ENCODE results near the gene CDYL. TPM values are rescaled to one million over a fixed set of nuclear protein-coding genes. Genes with fewer than 3 reads are reported as not detected.

The CDYL gene
- total RNA-seq, 3 donors from 2014 or later (not counting 1 experiment from before 2014, with no cell fraction given) = 81.3 to 101 (median 83.8) TPM

DNA sequence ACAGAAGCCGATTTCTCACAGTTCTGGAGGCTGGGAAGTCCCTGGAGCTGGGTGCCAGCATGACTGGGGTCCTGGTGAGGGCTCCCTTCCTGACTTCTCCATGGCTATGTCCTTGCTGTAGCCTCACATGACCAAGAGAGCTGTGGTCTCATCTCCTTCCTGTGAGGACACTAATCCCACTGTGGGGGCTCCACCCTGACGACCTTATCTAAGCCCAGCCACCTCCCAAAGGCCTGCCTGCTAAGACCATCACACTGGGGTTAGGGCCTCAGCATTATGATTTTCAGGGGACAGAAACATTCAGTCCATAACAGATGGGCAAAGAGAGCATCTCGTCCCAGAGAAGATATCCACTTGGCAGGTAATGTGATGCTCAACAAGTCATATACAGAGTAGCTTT lies 210.8 kb downstream of the CDYL start:
- no peak overlapping the region for H3K27ac ChIP-seq (ENCODE audit: low read length)
- DNase-seq = no peak
- ATAC-seq = no peak
- Mint-ChIP-seq H3K27ac (no peak overlapping the region), H3K36me3 (no peaks in the 10 kb centered on the region), H3K4me3 (no peak overlapping the region), H3K27me3 (ENCODE audit: low read depth in 2 of 2) (peaks cover 0 to 8% of the 10 kb centered on the region in 2 donors), H3K9me3 (no peaks in the 10 kb centered on the region), H3K4me1 (no peaks in the 10 kb centered on the region)
- no peaks in the 10 kb centered on the region for H3K9me3 ChIP-seq (ENCODE audit: control insufficient read depth, insufficient read depth, low read length)
- H3K27me3 ChIP-seq (ENCODE audit: control insufficient read depth, insufficient read depth, low read length) = no peaks in the 10 kb centered on the region
- H3K4me3 ChIP-seq (ENCODE audit: low read length) = no peak overlapping the region
- 70% methylated on average over 3 of the region's 3 CpGs for WGBS (ENCODE audit: insufficient coverage)
- H3K36me3 ChIP-seq (ENCODE audit: control insufficient read depth, insufficient read depth, low read length) = no peaks in the 10 kb centered on the region
- TF ChIP-seq, protein P1, sequence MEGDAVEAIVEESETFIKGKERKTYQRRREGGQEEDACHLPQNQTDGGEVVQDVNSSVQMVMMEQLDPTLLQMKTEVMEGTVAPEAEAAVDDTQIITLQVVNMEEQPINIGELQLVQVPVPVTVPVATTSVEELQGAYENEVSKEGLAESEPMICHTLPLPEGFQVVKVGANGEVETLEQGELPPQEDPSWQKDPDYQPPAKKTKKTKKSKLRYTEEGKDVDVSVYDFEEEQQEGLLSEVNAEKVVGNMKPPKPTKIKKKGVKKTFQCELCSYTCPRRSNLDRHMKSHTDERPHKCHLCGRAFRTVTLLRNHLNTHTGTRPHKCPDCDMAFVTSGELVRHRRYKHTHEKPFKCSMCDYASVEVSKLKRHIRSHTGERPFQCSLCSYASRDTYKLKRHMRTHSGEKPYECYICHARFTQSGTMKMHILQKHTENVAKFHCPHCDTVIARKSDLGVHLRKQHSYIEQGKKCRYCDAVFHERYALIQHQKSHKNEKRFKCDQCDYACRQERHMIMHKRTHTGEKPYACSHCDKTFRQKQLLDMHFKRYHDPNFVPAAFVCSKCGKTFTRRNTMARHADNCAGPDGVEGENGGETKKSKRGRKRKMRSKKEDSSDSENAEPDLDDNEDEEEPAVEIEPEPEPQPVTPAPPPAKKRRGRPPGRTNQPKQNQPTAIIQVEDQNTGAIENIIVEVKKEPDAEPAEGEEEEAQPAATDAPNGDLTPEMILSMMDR (IDR thresholded peaks at IDR 0.05) = no peak
- H3K4me1 ChIP-seq (ENCODE audit: control insufficient read depth, insufficient read depth, low read length) = no peaks in the 10 kb centered on the region
- intact Hi-C loops (cut with micrococcal nuclease) = no loop called here

- Mint-ChIP-seq H3K27me3 (ENCODE audit: low read depth in 2 of 2) (peaks cover 0 to 8% of the 10 kb centered on the region in 2 donors), H3K36me3 (no peaks in the 10 kb centered on the region), H3K4me3 (no peak overlapping the region), H3K27ac (no peak overlapping the region), H3K9me3 (no peaks in the 10 kb centered on the region), H3K4me1 (no peaks in the 10 kb centered on the region)
- DNase-seq (no peak), ATAC-seq (no peak)
- intact Hi-C loops (cut with micrococcal nuclease) = no loop called here
- H3K9me3 ChIP-seq (ENCODE audit: control insufficient read depth, insufficient read depth, low read length) = no peaks in the 10 kb centered on the region
- H3K4me1 ChIP-seq (ENCODE audit: control insufficient read depth, insufficient read depth, low read length) = no peaks in the 10 kb centered on the region
- no peak overlapping the region for H3K27ac ChIP-seq (ENCODE audit: low read length)
- TF ChIP-seq, protein P1 (IDR thresholded peaks at IDR 0.05) = no peak
- H3K27me3 ChIP-seq (ENCODE audit: control insufficient read depth, insufficient read depth, low read length) = no peaks in the 10 kb centered on the region
- WGBS (ENCODE audit: insufficient coverage) = 75% methylated on average over 4 of the region's 4 CpGs
- no peak overlapping the region for H3K4me3 ChIP-seq (ENCODE audit: low read length)
- H3K36me3 ChIP-seq (ENCODE audit: control insufficient read depth, insufficient read depth, low read length) = no peaks in the 10 kb centered on the region
Measured at GRCh38 chr6:4987432-4987831, 211.2 kb downstream of the CDYL start.

DNA sequence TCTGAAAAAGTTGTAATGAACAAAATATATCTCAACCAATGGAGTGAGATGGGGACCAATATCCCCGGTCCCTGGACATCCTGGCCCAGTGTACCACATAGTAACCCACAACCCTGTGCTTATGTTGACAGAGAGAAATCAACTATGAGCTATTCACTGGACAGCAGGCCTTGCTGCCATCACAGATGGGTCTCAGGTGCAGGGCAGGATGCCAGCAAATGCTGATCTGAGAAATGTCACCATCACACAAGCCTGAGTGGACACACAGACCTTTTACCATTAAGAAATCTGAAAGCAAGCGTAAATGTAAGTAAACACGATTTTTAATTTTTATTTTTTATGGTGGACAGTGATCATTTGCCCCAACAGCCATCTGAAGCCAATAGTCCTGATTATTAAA lies 218.5 kb downstream of the CDYL start:
- DNase-seq (no peak), ATAC-seq (no peak)
- H3K4me1 Mint-ChIP-seq = no peaks in the 10 kb centered on the region
- peaks cover 7% of the 10 kb centered on the region for H3K36me3 Mint-ChIP-seq
- TF ChIP-seq, protein P1 (IDR thresholded peaks at IDR 0.05) = no peak
- no peaks in the 10 kb centered on the region for H3K9me3 Mint-ChIP-seq
- no peak overlapping the region for H3K27ac Mint-ChIP-seq
- Histone ChIP-seq H3K36me3 (ENCODE audit: control insufficient read depth, insufficient read depth, low read length) (peaks cover 11% of the 10 kb centered on the region), H3K27ac (ENCODE audit: low read length) (no peak overlapping the region), H3K9me3 (ENCODE audit: control insufficient read depth, insufficient read depth, low read length) (no peaks in the 10 kb centered on the region), H3K4me3 (ENCODE audit: low read length) (no peak overlapping the region), H3K4me1 (ENCODE audit: control insufficient read depth, insufficient read depth, low read length) (no peaks in the 10 kb centered on the region), H3K27me3 (ENCODE audit: control insufficient read depth, insufficient read depth, low read length) (no peaks in the 10 kb centered on the region)
- WGBS (ENCODE audit: insufficient coverage) = 100% methylated on average over 2 of the region's 3 CpGs
- H3K4me3 Mint-ChIP-seq = no peak overlapping the region
- intact Hi-C loops (cut with micrococcal nuclease) = no loop called here
- no peaks in the 10 kb centered on the region for H3K27me3 Mint-ChIP-seq (ENCODE audit: low read depth in 2 of 2)

GRCh38 chr6:4997862-4998261 lies 221.7 kb downstream of the CDYL start:
- H3K4me1 ChIP-seq (ENCODE audit: control insufficient read depth, insufficient read depth, low read length) = peaks cover under 1% of the 10 kb centered on the region
- TF ChIP-seq, protein P1 (IDR thresholded peaks at IDR 0.05) = no peak
- H3K36me3 ChIP-seq (ENCODE audit: control insufficient read depth, insufficient read depth, low read length) = peaks cover 11% of the 10 kb centered on the region
- intact Hi-C loops (cut with micrococcal nuclease) = no loop called here
- H3K4me3 Mint-ChIP-seq = no peak overlapping the region
- DNase-seq (no peak), ATAC-seq (no peak)
- no peak overlapping the region for H3K27ac Mint-ChIP-seq
- no peaks in the 10 kb centered on the region for H3K9me3 Mint-ChIP-seq
- H3K27me3 Mint-ChIP-seq (ENCODE audit: low read depth in 2 of 2) = no peaks in the 10 kb centered on the region
- no peak overlapping the region for H3K27ac ChIP-seq (ENCODE audit: low read length)
- no peaks in the 10 kb centered on the region for H3K4me1 Mint-ChIP-seq
- no peaks in the 10 kb centered on the region for H3K27me3 ChIP-seq (ENCODE audit: control insufficient read depth, insufficient read depth, low read length)
- no peak overlapping the region for H3K4me3 ChIP-seq (ENCODE audit: low read length)
- H3K36me3 Mint-ChIP-seq = peaks cover 7% of the 10 kb centered on the region
- WGBS (ENCODE audit: insufficient coverage) = 91% methylated on average over 5 of the region's 6 CpGs
- H3K9me3 ChIP-seq (ENCODE audit: control insufficient read depth, insufficient read depth, low read length) = no peaks in the 10 kb centered on the region

Data from natural killer cell (primary cell).